GM21515 (cell line): ENCODE results near the gene IDH3A.
A peak's percentile ranks its signal among the peaks of the same experiment; 100 is the strongest.

Source experiments
- ATAC-seq: cut with Tn5 transposase; IDR thresholded peaks from one replicate; pipeline ENCODE4 v1.9.1; 2021; ENCODE audit not compliant: unreplicated experiment

Gene IDH3A

DNA sequence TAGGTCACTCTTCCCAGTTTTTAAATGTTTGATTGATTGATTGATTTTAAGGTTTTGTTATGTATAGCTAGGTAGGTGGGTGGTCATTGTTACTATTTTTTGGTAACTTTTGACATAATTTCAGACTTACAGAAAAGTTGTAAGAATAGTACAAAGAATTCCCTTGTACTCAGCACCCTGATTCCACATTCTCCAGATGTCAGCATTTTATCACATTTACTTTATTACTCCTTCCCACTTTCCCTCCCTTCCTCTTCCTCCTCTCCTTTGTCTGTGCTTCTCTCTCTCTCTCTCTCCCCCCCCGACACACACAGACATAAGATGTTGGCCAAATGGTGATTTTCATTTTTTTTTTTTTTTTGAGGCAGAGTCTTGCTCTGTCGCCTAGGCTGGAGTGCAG is 14.8 kb downstream of the IDH3A start:
- no peak for ATAC-seq

DNA sequence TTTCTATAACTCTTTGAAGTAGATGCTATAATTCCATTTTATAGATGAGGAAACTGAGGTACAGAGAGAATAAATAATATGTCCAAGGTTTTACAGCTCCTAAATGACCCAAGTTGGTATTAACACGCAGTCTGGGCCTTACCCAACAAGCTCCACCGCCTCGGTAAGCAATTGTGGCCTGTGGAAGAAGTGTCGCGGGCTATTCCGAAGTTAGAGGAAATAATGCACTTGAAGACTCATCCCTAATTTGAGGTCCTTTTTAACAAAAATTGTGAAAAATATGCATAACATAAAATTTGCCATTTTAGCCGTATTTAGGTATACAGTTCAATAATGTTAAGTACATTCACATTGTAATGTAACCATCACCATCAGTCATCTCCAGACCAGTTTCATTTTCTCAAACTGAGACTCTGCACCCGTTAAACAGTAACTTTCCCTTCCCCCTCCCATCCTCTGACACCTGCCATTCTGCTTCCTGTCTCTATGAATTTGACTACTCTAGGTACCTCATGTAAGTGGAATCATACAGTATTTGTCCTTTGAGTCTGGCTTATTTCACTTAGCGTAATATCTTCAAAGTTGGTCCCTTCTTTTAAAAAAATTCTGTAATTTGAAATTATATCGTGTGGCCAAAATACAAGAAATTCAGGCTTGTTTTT is 18.2 kb downstream of the IDH3A start:
- ATAC-seq, result peak; percentile 61

DNA sequence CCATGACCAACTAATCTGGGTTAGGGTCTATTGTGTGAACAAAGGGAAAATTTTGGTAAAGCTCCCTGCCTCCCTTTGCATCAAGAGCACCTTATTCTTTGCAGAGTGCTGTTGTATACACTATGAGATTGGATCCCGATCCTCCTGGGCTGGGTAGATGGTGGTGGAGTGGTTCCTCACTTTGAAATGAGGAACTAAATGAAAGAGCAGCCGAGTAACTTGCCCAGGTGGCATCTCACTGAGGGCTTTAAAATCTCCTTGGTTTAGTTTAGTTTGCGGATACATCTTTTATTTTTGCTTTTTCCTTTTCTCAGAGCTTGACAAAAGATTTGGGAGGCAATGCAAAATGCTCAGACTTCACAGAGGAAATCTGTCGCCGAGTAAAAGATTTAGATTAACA is 19.4 kb downstream of the IDH3A start:
- no peak for ATAC-seq

DNA sequence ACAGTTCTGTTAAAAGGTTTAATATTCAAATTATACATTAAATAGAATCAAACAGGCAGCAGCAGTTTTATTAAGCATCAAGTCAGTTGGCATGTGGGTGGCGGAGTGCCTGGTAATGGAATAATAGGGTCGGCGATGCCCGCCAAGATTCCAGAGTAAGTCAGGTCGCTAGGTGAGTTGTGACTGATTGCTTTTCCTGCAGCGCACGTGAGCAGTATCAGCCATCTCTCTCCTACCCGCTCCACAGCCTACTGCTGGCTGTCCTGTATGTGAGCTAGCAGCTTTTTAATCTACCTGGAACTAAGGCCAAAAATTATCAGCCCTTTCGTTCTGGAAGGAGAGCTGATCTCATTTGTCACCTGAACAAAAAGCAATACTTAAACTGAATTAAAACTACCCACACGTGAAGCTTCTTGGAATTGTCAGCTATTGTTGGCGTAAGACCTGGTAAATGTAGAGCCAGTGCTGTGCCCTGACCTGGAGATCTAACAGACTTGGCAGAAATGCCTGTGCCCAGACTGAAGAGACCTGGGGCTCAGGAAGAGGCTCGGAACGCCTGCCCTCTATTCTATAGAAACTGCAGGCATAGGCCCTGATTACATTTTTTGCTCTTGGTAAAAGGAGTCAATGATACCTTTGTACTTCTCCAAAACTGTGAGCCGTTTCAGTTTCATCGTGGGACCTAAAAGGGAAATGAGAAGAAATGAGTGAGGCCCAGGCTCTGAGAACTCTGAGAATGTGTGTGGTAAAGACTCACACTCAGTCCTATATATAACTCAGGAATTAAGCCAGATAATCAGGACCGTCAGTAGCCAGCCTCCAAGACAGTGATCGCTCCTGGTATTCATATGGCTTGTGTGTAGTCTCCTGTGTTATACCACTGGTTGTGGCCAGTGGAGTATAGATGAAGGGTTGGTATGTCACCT is 21.9 kb downstream of the IDH3A start:
- peak; percentile 69 for ATAC-seq

DNA sequence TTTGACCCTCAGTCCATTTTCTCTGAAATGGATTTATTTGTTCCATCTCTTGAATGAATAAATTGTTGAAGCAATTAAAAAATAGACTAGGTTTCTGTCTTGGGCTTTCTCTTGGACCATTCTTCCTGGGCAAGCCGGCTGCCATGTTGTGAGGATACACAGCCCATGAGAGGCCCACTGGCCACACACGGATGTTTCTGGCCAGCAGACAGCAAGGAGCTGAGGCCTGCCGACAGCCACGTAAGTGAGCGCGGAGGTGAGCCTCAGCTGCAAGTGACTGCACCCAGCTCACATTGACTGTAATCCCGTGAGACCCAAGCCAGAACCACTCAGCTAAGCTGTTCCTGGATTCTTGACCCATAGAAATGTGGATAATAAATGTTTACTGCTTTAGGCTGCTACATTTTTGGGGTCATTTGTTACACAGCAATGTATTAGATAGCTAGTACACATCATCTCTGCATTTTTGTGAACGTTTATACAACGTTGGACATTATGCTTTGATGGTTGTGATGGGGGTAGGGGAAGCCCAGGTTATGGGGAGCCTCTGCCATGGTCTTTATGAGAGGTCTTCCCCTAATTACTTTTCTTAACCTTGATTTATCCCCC is 22.8 kb downstream of the IDH3A start:
- no peak for ATAC-seq

DNA sequence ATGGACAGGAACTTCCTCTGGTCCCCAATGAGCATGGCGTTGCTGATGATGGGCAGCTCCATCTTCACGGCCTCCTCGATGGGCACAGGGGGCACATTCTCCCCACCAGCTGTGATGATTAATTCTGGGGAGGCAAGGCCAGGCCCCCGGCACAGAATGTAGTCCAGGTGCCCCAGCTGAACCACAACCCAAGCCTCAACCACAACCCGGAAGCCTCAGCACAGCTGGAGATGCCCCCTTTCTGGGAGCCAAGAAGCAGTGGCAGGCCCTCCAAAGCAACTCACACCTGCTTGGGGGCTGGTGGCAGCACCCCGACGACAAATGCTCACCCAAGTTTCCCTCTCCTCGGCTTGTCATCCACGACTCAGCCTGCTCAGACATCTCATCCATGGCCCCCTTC is 25.2 kb downstream of the IDH3A start:
- ATAC-seq, result no peak

DNA sequence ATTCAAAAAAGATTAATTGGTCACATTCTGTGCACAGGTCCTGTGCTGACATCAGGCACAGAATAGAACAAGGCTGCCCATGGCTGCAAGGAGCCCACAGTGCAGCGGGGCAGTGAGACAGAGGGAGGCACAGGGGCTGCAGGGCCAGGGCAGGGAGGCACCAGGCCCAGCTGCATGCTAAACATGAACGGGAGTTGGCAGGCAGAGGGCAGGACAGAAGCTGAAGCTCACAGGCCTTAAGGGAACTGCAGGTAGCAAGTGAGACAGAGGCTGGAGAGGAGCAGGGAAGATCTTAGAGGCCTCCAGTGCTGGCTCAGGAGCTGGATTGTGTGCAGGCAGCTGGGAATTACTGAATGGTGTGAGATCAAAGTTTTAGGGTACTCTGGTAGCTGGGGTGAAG is 26.2 kb downstream of the IDH3A start:
- ATAC-seq, result no peak

DNA sequence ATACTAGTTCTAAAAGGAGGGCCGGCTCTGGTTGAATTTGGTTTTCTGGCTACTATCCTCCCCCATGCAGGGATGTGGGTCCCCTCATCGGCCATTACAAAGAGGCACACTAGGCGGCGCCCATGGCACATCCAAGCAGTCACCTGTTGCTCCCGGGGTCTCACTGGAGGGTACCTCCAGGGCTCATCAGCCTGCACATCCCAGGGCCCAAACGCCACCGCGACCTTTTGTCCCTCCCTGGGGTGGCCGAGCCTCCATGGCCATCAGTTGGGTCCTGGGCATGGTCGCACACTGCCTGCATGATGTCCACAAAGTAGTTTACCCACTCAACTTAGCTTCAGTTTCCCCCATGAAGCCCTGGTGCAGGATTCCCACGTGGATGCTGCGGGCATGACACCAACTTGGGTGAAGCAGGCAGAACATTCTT is 28.3 kb downstream of the IDH3A start:
- ATAC-seq, result no peak

DNA sequence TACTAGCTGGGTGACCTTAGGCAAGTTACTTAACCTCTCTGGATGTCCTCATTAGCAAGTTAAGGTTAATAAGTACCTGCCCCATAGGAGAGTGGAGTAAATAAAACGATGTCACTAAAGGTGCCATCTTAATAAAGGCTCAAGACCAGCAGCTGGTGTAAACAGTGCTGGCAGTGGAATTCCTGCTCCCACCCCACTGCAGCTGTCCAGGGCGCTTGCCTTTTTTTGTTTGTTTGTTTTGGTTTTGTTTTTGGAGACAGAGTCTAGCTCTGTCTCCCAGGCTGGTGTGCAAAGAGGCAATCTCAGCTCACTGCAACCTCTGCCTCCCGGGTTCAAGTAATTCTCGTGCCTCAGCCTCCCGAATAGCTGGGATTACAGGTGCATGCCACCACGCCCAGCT is 28.9 kb downstream of the IDH3A start:
- ATAC-seq, result no peak

DNA sequence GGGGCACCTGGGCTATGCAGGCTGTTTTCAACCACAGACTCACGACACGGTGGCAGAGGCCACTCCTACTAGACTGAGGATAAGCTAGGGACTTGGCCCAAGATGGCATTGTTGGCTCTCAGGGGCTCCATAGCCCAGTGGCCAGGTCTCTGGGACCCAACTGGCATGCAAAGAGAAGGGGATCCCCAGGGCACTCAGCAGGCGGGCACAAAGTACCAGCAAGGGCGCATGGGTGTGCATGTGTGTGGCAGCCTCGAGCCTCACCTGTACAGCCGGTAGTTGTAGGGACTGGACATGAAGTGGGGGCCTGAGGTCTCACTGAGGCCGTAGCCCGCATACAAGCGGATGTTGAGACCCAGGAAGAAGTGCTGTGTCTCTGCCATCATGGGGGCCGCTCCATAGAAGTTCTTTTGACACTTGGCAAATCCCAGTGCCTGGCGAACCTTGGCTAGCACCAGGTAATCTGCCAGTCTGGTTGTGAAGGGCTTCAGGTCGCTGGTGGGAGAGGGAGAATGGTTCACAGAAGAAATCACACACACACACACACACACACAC is 30.2 kb downstream of the IDH3A start:
- ATAC-seq, result no peak

DNA sequence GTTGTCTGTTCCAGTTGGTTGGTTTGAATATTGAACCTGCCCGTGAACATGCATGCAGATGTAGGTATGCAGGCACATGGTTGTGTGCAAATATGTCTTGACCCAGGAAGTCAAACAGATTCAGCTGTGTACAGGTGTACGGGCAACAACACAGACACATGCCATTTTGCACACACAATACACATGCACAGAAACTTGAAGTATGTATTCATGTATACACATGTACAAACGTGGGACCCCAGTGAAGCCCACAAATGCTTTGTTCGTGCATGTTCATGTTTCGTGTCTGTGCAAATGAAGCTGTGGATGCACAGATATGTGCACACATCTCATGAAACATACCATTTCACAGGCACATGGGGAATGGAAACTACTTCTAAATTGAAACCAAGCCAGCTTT is 30.7 kb downstream of the IDH3A start:
- no peak for ATAC-seq

DNA sequence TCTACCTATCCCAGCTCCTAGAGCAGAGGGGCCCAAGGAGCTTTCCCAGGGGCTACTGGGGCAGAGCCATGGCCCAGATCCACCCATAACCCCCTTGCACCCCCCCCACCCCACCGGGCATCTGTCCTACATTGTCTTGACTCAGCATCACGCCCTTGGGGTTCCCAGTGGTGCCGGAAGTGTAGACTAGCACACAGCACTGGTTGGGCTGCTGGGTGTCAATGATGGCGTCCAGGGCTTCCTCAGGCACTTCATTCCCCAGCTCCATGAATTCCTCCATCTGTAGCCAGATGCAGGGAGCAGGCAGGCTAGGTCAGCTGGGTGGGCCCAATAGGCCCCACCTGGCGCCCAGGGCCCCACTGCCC is 33.2 kb downstream of the IDH3A start:
- ATAC-seq, result no peak

DNA sequence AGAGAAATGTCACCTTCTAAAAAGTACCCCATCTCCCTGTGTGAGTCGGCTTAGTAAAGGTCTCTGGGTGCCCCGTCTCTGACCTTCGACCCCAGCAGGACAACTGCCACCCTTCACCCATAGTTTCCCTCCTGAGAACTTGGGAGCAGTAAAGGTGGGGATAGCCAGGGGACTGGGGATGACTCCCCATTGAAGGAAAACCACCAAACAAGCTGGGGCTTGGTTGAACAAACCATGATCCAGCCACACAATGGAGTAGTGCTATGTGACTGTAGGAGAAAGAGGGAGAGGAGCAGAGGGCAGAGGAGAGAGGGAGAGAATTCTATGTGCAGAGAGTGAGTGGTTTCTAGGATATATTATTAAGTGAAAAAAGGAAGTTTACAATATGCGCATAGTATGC is 33.7 kb downstream of the IDH3A start:
- no peak for ATAC-seq

DNA sequence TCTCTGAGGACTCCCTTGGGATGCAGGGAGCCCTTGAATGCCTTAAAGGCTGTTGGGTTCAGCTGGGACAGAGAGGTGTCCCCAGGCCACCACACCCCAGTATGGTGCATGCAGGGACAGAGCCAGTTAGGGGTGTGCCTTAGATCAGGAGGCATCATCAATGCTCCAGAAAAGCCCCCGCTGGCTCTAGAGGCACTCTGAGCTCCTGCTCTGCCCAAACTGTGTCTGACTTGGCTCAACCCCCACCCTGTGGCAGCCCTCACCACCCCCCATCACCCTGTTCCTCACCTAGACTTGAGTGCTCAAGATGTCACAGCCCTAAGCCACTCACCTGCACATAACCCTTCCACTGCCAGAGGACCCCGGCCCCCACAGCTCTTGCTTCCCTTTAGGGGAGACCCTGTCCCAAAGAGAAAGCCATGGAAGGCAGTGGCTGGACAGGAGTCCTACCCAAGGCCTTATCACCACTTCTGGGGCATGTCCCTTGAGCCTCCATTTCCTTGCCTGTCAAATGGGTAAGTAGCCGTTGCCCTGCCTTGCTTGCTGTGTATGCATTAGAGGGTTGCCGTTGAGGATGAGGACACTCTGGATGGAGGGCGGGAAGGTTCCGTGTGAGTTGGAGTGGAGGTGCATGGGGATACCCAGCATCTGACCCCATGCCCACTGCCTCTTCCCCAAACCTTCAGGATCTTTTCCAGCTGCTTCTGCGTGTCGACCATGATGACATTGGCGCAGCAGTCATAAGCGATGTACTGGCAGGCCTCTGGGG is 43.8 kb downstream of the IDH3A start:
- no peak for ATAC-seq

DNA sequence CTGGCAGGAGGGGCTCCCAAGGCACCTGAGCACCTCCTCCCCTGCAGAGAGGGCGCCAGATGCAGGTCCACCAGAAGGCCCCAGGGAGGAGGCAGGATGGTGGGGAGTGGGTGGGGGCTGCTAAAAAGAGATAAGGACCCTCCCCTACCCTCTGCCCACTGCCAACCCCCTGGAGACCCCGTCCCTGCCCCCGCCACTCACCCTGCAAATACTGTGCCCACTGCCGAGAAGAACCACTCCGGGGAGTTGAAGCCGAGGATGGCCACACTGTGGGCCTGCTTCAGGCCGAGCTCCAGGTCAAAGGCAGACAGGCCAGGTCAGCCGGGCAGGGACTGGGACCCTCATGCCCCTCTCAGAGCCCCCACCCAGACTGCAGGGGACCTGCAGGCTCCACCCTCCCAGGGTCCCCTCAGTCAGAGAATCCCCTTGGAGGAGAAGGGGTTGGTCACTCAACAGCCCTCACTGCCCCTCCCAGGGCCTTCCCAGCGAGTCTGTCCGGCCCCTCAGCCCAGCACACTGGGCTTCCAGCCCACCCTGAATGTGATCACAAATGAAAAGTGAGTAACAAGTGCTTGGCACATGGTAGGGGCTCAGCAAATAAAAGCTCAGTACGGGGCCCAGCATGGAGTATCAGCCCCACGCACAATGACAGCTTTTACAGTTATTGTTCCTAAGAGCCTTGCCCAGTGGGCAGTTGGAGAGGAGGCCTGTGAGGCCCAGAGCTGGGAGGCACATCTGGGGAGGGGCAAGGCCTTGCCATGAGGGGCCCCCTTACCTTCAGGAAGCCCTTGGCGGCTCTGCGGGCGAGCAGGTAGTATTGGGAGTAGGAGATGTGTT is 44.8 kb downstream of the IDH3A start:
- ATAC-seq, result no peak

DNA sequence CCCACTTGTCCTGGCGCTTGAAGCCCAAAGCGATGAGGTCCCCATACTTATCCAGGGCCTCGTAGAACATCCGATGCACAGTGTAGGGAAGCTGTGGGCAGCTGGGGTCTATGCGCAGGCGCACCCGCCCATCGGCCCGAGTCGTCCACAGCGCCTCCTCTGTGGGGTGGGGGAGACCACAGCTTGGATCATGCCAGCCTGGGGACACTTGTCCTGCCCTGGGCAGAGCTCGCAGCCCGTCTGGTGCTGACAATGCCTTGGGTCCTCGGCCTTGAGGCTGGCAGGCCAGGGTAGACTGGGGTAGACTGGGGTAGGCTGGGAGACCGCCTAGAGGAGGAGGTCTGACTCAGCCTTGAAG is 45.4 kb downstream of the IDH3A start:
- no peak for ATAC-seq

DNA sequence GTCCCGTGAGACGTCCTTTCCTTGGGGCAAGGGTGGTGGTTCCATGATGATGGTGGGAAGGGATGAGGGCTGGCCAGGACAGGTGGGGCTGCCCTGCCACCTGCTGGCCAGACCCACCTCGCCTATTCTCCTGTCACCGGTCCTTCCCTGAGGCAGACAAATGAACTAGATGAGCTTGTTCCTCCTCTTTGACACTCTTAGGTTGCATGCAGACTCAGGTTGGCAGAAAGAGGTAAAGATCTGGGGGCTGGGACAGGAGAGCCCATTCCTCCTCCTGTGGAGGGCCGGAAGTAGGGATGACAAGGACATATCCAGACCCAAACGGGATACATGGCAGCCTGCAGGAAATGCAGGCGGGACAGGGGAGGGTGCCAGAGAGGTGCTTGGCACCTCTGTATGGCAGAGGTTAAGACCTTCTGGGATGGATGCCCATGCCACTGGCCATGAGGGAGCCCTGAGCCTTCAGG is 46.6 kb downstream of the IDH3A start:
- no peak for ATAC-seq

DNA sequence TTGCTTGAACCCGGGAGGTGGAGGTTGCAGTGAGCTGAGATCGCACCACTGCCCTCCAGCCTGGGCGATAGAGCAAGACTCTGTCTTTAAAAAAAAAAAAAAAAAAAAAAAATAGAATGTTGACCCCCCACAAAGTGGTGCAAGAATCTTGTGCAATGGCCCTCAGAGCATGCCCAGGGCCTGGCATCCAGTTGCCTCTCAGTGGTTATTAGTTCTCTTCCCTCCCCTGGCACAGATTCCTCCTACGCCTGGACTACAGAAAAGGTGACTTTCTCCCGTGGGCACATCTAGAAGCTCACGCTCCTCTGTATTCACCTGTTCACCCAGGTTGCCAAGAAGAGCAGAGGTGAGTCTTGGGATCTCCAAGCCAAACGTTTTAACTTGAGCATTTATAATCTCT is 48.5 kb downstream of the IDH3A start:
- ATAC-seq, result no peak

DNA sequence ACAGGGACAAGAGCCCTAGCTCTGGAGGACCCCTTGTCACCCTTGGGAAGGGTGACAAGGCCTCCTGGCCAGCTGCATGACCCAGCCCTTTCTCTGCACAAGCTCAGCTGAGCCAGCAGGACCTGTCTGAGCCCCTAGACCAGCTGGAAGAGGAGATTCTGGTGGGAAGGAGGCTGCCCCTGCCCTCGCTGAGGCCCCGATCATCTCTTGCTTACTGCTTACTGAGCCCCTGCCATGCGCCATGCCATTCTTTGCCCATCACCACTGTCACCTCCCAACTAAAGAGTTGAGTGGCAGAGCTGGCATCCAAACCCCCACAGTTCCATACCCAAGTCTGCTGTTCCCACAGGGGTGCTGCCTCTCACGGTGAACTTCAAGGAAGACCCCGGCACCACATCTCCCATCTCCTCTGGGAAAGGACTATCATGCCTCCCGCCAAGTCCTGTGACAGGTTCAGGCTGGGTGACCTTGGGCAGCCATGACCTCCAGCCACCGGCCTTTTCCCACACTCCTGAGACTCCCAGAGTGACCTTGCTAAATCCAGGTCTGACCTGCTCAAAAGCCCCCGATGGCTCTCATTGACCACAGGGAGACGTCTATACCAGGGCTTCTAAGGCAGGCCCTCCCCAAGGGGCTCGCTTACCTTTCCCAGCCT is 51.2 kb downstream of the IDH3A start:
- ATAC-seq, result no peak
